GM15510 (cell line): Measurements from ENCODE around the gene STX18.

Experiments used
- POLR2A ChIP-seq: IDR thresholded peaks from 3 replicates; pipeline ENCODE4 v1.6.1; 2011; ENCODE audit warnings: borderline replicate concordance; ENCODE audit not compliant: insufficient read length; ENCODE audit errors: extremely low read depth

The STX18 gene

DNA sequence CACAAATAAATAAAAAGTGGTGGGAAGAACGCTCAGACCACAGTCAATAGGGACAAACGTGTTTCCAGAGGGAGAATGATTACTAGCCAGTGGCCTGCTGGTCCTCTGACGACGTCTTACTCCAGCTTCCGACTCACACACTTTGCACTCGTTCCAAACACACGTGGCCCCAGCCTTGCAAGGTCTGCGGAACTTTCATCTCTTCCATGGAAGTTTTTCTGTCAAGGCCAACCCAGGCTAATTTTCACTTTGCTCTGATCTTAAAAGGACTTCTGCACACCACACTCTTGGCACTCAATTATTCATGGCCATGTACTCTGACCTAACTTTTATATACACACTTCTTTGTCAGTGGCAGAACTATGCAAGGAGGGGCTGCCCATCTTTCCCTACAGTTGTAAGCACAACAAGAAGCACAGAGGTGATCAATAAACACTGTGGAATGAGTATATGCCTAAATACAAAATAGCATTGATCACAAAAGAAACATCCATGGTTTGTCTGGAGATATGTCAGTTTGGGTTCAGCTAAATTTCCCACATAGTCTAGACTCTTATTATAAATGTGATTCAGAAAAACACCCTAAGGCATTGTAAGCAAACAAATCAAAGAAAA is 69.4 kb downstream of the STX18 start:
- no peak for TF ChIP-seq POLR2A

DNA sequence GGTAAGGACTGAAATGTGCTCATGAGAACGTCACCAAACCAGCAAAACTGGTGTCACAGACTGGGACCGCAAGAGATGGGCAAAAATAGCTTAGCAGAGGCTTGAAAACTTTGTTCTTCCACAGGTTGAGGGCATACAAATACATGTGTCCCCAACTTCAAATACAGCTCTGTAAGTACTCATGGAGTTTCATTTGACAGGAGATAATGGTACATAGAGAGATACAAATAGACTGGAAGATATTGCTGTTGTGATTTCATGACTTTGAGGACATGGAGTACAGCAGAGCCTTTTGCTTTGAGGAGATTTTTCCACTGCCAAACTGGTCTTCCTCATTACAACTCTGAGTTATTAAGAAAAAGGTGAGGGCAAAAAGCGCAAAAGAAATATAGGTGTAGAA is 70.7 kb downstream of the STX18 start:
- no peak for TF ChIP-seq POLR2A

DNA sequence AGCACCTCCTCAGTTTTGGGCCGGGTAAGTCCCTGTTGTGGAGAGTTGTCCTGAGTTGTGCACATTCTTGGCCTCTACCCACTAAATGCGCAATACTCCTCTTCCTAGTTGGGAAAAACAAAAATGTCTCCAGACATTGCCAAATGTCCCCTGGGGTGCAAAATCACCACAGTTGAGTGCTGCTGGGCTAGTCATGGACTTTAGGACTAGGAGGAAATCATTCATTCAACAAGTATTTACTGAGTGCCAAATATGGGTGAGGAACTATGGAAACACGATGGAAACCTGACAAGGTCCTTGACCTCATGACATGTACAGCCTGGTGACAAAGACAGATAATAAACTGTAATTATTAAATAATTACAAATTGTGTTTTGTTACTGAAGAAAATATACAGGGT is 71.6 kb downstream of the STX18 start:
- TF ChIP-seq POLR2A = no peak

DNA sequence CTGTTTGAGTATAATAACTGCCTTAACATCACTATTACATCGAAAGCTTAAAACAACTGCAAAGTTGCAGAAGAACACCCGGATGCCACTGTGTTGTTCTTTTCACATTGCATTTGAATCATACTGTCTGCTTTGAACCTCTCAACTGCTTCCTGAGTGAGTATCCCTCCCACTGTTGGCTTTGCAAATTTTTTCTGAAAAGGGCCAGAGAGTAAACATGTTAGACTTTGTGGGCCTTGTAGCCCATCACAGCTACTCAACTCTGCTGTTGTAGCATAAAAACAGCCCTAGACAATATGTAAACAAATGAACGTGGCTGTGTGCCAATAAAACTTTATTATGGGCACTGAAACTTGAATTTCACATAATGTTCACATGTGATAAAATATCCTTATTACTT is 78.9 kb downstream of the STX18 start:
- no peak for TF ChIP-seq POLR2A

DNA sequence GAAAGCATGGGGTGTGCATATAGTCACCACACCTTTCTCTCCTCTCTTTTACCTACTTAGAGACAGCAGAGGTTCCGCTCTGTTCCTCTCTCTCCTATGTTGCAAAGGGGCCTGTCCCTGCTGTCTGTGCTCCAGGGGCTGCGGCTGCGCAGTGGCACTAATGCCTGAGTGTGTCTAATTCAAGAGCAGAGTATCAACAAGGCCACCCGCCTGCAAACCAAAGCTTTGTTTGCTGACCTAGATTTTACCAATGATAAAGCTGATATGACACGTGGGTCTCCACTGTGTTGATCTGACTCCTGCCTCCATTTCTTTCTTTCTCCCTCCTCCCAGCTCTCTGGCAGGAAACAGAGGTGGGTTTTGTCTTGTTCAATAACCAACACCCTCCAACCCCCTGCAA is 80.0 kb downstream of the STX18 start:
- no peak for TF ChIP-seq POLR2A

DNA sequence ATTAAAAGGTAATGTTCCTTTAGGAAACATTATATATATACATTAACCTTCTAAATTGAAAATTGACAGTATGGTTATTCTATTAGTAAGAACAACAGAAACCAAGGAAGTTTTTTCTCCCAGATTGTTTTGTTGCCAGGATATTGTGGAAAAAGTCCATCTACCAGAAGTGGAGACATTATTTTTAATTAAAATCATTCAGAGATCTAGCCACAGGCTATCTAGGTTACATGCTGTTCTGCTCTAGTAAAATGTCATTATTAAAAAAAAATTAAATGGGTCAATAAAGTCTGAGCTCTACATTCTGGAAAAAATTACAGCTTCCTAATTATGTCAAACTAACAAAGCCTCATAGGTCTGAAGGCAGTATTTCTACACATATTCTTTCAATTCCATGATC is 80.7 kb downstream of the STX18 start:
- no peak for TF ChIP-seq POLR2A

DNA sequence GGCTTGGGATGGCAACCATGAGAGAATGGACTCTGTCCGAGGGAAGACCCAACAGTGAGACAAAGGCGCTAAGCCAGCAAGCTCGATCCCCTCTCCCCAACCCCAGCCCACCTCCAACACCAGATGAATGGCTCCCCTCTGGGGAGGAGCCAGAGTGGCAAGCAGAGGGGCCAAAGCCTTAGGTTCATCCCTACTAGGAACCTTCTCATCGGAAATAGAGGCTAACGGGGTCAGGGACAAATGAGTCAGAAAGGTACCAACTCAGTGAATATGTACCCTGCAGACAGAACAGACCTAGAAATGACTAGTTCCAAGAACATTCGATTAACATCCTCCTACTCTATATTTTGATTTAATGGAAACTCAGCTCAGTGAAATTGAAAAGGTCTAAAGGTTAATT is 81.1 kb downstream of the STX18 start:
- no peak for TF ChIP-seq POLR2A

DNA sequence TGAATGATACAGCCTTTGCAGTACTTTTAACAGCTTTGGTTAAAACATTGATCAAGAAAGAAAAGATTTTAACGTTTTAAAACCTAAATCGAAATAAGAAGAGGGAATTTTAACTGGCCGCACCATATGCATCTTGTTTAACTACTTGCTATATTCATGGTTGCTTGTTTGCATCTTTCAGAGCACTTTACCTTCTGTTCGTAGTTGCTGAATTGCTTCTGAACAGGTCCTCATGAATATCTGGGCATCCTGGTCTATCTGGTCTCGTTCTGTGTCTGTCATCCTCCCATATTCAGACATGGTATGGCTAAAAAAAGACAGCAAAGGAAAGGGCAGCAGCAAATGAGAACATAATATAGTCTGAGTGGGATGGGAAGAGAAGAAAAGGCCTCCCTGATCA is 82.7 kb downstream of the STX18 start:
- no peak for TF ChIP-seq POLR2A

DNA sequence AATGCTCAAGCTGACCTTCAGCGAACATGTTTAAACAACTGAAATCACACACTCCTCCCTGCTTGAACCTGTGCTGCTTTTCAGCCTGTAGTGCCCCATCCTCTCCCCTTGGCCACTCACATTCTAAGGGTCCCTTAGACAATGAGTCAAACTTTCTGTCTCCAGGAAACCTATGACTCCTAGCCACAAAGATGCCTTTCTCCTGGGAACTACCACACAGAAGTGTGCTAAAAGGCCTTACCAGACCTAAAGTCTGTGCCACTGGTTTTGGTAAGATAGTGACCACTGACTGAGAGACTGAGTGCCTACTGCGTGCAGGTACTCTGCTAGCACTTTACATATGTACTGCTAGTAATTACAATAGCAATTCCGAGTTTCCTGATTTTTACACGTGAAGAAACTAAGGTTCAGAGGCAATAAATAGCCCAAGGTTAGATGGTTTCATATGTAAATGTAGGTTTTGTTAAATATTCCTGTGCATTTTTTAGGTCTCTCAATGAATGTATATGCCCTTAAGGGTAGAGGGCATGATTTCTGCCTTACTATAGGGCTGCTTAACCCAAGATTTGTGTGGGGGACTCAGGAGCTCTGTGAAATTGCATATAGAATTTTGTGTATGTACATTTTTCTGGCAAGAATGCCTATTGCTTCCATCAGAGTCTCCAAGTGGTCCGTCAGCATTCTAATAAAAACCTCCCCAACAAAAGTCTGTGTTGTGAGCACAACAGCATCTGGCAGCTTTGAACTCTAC is 83.9 kb downstream of the STX18 start:
- TF ChIP-seq POLR2A = no peak

DNA sequence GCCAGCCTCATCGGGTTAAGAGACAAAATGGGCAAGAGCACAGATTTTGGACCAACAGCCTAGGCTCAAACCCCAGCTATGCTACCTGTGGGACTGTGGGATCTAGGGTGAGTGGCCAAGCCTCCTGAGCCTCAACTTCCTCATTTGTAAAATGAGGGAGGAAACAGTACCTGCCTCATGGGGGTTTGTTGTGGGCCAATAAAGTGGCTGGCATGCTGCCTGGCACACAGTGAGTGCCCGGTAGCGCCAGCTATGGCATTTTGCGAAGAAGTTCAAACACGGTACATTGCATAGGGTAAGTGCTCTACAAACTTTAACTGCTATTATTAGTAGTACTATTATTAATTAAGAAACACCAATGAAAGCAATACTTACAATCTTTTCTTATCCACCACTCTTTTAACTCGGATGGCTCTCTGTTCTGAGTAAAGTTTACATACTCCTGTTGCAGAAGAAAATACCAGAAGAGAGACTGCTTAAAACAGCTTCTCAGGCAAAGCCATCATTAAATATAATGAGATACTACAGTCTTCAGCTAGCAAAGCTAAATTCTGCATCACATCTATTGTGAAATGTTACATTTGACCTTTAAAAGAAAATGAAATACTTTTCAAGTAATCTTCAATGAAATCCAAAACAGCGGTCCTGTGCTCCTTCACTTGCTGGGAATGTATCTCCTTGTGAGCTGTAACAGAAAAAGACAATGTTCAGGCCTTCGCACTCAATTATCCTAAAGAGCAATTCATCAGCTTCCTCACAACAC is 84.9 kb downstream of the STX18 start:
- TF ChIP-seq POLR2A = no peak

DNA sequence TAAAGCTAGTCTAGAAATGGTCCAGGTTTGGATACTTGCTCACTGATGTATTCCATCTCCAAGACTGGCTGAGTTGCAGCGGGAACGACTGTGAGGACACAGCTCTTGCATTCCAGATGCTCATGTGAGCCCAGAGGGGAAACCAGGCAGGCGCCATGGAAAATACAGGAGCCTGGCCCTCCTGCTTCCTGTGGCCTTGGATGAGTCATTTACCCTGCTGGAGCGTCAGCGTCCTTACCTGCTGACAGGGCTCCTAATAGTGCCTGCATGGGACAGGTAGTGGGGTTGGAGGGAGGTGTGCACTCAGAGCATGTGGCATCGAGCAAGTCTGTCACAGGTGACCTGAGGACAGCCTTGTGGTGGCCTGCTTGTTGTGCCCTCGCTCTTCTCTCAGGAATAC is 85.5 kb downstream of the STX18 start:
- TF ChIP-seq POLR2A = no peak

DNA sequence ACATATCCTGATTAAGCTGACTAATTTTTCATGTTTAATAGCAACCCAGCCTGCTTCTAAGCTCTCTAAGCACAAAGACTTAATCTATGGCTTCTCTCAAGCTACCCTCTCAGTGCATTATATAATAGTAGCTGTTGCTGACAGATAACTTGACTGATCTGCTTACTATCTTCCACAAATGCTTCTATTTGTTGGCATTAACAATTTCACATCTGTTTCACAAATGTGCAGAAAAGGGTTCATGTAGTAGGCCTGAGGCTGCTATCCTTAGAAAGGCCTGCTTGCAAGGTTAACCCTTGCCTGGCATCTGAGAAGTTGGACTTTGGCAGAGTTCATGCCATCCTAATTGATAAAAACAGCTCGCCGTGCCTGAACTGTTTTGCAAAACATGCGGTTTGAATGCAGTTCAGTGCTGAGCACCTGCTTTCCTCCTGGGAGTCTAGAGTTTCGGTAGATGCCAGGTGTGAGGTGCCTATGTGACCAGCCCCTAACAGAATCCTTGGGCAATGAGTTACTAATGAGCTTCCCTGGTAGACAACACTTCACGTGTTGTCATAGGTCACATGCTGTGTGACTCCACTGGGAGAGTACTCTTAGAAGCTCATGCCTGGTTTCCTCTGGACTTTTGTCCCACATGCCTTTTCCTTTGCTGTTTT is 86.5 kb downstream of the STX18 start:
- TF ChIP-seq POLR2A = no peak

DNA sequence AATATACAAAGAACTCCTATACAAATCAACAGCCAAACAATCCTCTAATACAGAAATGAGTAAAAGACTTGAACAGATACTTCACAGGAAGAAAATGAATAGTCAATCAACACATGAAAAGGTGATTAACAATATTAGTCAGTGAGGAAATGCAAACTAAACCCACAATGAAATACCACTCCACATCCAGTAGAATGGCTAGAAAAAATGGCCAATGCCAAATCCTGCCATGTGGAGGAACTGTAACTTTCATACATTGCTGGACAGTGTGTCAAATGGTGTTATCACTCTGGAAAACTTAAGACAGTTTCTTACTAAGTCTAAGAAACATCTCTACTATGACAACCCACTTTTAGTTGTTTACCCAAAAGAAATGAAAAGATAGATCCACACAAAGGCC is 95.4 kb downstream of the STX18 start:
- TF ChIP-seq POLR2A = no peak

DNA sequence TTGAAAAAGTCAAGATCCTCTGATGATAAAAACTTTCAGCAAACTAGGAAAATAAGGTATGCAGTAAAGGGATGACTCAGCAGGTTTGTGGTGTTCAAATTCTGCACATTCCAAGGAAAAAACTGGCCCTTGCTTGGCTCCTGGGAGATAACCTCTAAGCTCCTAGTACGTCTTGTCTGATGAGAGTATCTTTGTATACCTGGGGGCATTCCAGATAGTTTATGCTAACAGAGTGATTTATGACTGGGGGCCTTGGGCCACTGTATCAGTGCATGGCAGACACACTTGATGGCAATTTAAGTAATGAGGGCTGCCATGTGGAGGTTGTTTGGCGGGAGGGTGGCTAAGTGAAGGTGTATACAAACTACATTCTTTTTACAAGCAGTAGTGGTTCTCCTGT is 98.0 kb downstream of the STX18 start:
- no peak for TF ChIP-seq POLR2A
